ACHN (cell line): ENCODE data around the gene PSAPL1.

Source experiments
- DNase-seq: peaks from one replicate; pipeline ENCODE4 v3.0.0-alpha.2; 2015
- in situ Hi-C: cut with HindIII; loops from 2 replicates; pipeline ENCODE4 v1.10.0; 2017; ENCODE audit warnings: low sequenced_read_pairs, low pct_ligation_motif_present, low pct_unique_long_range_greater_than_20kb

PSAPL1 gene

DNA sequence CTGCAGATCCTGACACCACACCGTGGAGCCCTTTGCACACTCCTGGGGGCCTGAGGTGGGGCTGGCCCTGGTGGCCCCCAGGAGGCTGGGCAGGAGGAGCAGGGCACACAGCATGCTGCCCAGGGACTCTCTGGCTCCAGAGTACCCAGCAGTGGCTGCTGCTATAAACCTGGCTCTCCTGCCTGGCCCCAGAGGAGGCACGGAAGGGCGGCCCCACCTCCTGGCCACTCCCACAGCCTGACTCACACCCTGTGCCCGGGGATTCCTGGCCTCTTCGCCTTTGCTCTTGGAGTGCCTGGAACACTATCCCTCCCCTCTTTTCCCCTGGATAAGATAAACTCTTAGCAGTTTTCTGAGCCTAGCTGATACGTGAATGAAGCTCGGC lies at the start of gene PSAPL1:
TSS of gene PSAPL1 (minus strand) at position 165 of the 385 bp plus-strand sequence. CDS start at position 114, 51 bp downstream.
- in situ Hi-C loops = no loop called here
- peak; percentile 37 for DNase-seq

- no peak for DNase-seq
- in situ Hi-C loops = no loop called here
These were observed 46.5 kb upstream of the PSAPL1 start for GRCh38 chr4:7481227-7481626.

DNA sequence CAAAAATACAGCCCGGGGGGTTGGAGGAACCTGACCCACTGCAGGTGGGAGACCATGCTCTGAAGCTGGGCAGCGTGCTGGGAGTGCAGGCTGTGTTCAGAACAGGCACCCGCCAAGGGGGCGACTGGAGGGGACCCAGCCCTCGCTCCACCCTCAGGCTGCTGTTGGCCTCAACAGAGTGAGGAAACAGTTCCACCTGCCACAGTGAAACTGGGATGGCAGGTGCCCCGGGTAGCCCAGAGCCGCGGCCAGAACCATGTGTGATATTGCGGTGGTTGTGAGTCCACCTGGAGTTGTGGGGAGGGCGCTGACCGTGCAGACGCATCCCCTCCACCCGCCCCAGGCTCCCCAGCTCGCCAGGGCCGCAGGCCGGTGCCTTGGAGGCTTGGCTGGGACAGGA lies 45.7 kb upstream of the PSAPL1 start:
- DNase-seq = no peak
- in situ Hi-C loops = no loop called here

GRCh38 chr4:7478665-7479064 lies 43.9 kb upstream of the PSAPL1 start:
- in situ Hi-C loops = no loop called here
- no peak for DNase-seq

DNA sequence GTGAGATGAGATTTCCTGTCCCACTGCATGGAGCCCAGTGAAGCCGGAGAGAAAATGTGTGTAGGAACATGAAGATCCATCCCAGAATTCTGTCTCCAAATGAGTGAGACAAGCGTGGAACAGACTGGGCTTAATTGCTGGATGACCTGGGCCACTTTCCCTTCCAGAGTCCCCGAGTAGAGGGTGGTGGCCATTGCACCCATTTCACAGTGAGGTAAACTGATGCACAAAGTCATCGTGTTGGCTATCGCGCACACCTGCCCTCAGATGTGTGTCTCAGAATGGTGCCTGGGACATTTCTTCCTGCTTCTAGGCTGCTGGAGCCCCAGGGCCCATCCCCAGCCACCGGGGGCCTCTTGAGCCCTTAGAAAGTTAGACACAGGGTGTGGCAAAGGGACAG lies 43.0 kb upstream of the PSAPL1 start:
- DNase-seq = no peak

DNA sequence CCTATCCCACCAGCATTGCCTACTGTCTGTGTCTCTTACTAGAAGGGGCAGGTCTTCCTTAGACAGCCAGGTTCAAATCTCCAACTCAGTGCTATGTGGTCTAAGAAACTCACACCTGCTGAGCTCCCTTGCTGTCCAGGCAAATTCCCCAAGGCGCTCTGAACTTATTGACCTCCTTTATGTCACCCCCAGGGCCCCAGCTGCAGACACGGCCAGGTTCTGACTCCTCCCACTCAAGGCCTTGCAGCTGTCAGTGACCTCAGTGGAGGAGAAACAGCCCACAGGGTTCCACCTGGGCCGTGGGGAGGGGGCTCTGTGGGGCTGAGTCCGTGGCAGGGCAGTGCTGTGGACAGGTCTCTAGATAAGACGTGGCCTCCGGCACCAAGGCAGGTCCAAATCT lies 42.1 kb upstream of the PSAPL1 start:
- in situ Hi-C loops = no loop called here
- no peak for DNase-seq

More for the DNA sequence above, 43.0 kb upstream of the PSAPL1 start:
- in situ Hi-C loops = no loop called here

DNA sequence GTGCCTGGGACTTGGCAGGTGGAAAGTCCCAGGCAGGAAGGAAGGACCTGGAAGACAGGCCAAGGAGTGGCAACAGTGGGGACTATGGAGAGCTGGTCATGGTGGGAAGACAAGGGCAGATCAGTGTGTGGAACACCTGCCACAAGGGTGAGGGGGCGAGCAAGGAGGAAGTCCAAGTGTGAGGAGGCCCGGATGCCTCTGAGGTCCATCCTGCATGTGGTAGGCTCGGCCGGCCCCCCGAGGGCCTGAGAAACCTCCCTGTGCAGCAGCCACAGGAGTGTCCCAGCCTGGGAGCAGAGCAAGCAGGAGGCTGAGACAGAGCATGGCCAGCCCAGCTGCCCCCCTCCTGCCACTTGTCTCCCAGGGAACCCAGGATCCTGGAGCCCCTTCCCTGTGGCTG lies 40.5 kb upstream of the PSAPL1 start:
- in situ Hi-C loops = no loop called here
- DNase-seq = no peak

GRCh38 chr4:7474320-7474719 lies 39.6 kb upstream of the PSAPL1 start:
- in situ Hi-C loops = no loop called here
- DNase-seq = no peak

GRCh38 chr4:7473081-7473480 lies 38.4 kb upstream of the PSAPL1 start:
- DNase-seq = no peak
- in situ Hi-C loops = no loop called here

- in situ Hi-C loops = no loop called here
- DNase-seq = no peak
These were observed 37.8 kb upstream of the PSAPL1 start for GRCh38 chr4:7472442-7473013.

GRCh38 chr4:7470522-7471128 lies 35.9 kb upstream of the PSAPL1 start:
- in situ Hi-C loops = no loop called here
- DNase-seq = no peak

DNA sequence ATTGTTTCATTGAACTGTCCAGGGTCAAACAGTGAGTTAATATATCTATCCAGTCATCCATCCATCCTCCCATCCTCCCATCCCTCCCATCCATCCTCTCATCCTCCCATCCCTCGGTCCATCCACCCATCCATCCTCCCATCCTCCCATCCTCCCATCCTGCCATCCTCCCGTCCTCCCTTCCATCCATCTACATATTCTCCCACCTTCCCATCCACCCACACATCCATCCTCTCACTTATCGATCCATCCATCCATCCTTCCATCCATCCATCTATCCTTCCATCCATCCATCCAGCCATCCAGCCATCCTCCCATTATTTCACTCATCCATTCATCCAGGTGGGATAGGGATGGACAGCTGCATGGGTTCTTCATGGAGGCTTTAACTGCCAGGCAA lies 35.4 kb upstream of the PSAPL1 start:
- in situ Hi-C loops = no loop called here
- no peak for DNase-seq

DNA sequence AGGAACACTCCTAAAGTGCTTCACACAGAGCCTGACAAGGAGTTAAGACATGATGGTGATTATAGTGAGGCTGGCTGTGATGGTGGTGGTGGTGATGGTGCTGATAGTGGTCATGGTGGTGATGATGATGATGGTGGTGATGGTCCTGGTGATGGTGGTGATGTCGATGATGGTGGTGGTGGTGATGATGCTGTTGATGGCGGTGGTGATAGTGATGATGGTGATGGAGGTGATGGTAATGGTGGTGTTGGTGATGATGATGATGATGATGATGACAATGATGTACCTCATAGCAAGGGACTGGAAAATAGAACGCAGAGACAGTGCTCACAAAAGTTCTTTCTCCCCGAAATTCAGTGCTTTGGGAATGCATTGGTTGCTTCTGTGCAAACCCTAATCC lies 34.3 kb upstream of the PSAPL1 start:
- in situ Hi-C loops = no loop called here
- DNase-seq = no peak

GRCh38 chr4:7467471-7467870 lies 32.7 kb upstream of the PSAPL1 start:
- in situ Hi-C loops = no loop called here
- DNase-seq = no peak

GRCh38 chr4:7466904-7467303 lies 32.2 kb upstream of the PSAPL1 start:
- in situ Hi-C loops = no loop called here
- DNase-seq = no peak

DNA sequence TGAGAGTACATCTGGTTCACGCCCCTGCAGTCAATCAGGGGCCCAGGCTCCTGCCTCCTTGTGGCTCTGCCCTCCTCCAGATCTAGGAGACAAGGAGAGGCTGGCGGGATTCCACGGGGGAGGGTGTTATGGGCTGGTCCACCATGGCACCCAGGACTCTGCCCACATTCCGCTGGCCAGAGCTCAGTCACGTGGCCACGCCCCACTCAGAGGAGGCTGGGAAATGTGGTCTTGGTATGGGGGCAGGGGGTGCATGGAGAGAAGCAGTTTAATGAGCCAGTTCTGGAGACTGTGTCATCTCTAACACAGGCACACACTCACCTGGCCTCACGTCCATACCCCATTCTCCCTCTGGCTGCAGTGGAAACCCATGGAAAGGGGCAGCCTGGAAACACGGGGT lies 31.5 kb upstream of the PSAPL1 start:
- no peak for DNase-seq
- in situ Hi-C loops = no loop called here

DNA sequence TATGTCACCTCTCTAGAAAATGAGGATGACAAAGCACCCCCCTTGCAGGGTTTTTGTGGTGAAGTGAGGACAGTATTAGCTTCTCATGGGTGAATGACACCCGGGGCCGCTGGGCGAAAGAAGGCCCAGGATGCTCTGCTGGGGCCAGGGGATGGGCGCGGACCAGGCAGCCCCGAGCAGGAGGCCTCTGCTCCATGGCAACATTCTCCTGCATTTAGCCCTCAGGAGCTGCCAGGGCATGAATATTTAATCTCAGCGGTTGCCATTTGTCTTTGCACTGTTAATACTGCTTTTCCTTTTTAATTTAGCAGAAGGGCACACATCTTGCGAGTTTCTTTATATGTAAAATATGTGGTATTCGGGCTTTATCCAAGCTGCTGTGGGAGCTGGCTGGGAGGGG lies 30.3 kb upstream of the PSAPL1 start:
- DNase-seq = no peak
- in situ Hi-C loops = no loop called here

DNA sequence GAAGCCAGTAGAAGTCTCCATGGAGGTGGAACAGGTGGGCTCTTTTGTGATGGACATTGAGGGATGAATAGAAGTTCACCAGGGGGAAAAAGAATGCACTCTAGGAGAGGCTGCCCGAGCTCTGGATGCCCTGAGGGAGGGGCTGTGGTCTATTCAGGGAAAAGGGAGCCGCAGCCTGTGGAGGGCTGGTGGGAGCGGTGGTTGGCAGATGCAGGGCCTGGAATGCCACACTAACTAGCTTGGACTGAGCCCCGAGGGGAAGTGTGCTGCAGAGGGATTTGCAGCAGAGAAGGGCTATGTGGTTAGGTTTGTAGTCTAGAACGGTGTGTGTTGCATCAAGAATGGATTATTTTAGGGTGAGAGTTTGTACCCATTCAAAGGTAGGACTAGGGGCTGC lies 29.5 kb upstream of the PSAPL1 start:
- in situ Hi-C loops = no loop called here
- no peak for DNase-seq

DNA sequence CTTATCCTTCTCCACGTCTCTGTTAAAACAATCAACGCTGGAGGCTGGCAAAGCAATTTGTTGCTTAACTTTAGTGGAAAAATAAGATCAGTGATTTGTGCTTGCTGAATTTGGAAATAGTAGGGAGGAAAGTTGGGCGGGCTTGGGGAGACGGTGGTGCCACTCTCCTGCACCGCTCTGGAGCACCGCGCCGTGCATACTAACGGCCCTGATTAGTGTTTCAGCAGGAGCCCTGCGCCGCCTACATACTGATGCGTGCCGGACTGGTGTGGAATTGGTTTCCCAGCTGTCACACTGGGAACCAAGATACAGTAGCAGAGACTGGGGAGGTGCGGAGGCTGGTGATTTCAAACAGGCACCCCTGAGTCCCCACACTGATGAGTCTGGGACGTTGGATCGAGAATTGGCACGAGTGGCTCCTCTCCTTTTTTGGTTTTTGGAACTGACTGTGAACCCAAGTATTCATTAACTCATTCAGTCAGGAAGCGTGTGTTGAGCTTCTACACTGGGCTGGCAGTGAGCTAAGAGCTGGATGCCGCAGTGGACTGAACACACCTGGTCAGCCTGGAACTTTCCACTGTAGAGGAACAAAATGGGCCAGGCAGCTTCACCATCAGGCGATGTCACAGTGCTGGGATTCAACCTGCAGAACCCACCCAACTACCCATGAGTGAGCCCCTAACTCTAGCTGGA lies 29.0 kb upstream of the PSAPL1 start:
- in situ Hi-C loops = no loop called here
- no peak for DNase-seq

GRCh38 chr4:7462509-7462971 lies 27.8 kb upstream of the PSAPL1 start:
- DNase-seq = peak; percentile 24
- in situ Hi-C loops = no loop called here
